Activated CD4-positive, alpha-beta T cell treated with anti-CD3 and anti-CD28 coated beads for 24 hours (primary cell): ENCODE measurements around the gene HPCAL1.

Experiments used
- DNase-seq, 2 donors: peaks; one replicate each; pipeline ENCODE4 v3.0.0-alpha.2; 2020; ENCODE audit warnings: low read depth in 2 of 2

The HPCAL1 gene

DNA sequence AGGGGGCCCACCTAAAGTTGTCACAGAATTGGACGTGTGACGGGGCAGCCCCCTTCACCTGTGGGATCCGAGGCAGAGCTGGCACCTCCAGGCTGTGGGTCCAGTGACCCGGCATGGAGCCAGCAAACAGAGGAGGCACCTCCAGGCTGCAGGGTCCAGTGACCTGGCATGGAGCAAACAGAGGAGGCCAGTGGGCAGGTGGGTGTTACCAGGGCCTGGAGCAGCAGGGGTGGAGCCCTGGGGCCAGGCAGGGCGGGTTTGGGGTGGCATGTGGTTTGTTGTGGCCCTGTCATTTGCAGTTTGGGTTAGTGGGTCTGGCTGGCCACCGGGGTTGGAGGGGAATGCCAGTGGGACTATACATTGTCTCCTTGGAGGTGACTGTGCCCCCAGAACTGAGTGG lies 68.2 kb downstream of the HPCAL1 start:
- no peak for DNase-seq

DNA sequence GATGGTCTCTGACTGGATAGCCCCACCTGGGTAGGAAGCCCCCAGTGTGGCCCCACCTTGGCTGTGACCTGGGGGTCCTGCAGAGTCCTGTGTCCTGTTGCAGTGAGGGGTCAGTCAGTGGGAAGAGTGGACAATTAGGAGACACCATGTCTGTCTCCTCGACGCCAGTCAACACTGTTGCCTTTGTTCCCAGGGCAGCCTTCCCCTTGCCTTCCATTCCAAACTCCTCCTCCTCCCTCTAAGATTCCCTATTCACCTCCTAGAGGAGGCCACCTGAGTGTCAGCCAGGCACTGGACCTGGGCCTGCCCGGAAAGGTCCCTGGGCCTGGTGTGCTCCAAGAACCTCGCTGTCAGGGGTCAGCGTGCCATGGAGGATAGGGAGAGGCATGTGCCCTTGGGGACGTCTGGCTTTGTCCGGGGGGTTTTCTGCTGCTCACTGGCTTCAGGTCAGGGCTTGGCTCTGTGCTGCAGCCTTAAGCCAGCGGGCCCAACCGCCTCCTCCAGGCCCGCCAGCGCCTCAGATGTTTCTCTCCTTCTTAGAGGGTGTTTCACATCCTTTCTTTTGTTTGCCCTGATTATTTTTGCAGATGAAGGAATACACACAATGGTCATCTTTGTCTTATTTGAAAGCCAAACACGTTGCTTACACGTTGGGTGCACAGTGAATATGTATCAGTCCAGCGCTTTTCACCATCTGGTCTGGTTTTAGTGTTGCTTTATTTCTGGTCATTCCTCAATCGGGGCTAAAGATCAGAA lies 68.9 kb downstream of the HPCAL1 start:
- no peak for DNase-seq

DNA sequence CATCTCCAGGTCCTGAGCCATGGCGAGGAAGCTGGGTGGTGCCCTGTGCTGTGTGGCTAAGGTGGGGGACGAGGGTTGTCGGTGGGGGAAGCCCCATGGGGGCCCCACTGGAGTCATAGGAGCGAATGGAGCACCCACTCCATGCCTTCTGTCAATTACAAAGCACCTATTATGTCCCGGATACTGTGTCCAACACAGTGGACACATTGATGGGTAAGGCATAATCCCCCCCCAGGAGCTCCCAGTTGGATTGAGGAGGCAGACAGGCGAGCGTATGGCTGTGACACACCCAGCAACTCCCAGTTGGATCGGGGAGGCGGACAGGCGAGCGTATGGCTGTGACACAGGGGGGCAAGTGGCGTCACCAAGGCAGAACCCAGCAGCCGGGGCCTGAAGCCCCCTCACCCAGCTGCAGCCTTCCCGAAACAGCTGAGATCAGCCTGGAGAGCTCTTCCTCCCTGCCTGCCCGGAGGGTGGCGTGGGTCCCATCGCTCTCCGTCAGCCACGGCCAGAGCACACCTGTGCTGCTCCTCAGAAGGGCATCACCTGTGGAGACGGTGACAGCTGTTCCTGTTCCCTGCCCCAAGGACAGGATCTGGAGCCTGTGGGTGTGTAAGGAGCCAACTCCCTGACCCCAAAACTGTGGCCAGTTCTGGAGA lies 69.6 kb downstream of the HPCAL1 start:
- DNase-seq: no peak

GRCh38 chr2:10372862-10373240 lies 70.1 kb downstream of the HPCAL1 start:
- DNase-seq: no peak

GRCh38 chr2:10373931-10374330 lies 71.2 kb downstream of the HPCAL1 start:
- no peak for DNase-seq

- no peak for DNase-seq
Observed at GRCh38 chr2:10374362-10374943, 71.7 kb downstream of the HPCAL1 start.

GRCh38 chr2:10375570-10376281 lies 73.0 kb downstream of the HPCAL1 start:
- DNase-seq: no peak

- no peak for DNase-seq
Observed at GRCh38 chr2:10377052-10377746, 74.5 kb downstream of the HPCAL1 start.

DNA sequence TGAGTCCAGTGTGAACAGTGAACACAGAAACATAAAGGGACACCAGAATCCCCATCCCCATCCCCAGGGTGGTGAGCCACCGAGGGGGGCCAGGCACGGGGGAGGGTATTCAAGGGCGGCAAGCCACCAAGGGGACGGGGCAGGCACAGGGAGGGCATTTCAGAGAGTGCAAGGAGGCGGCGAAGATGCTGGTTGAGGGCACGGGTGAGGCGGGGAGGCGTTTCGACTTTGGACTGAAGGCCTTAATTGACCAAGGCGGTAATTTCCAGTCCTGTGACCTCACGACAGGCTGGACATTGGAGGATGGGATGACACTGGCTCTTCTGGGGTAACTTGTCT lies 75.0 kb downstream of the HPCAL1 start:
- no peak for DNase-seq

- no peak for DNase-seq
Observed at GRCh38 chr2:10378189-10378588, 75.5 kb downstream of the HPCAL1 start.

- no peak for DNase-seq
Observed at GRCh38 chr2:10380048-10380926, 77.6 kb downstream of the HPCAL1 start.

DNA sequence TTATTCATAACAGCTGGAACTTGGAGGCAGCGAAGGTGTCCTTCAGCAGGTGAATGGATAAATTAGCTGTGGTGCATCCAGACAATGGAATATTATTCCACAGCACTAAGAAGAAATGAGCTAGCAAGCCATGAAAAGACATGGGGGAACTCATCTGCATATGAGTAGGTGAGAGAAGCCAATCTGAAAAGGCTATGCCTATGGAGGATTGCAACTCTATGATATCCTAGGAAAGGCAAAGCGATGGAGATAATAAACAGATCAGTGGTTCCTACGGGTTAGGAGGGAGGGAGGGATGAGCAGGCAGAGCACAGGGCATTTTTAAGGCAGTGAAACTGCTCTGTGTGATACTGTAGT lies 79.3 kb downstream of the HPCAL1 start:
- DNase-seq: no peak

- peak in 1 of 2 donors; percentile 6 for DNase-seq
Observed at GRCh38 chr2:10382354-10383061, 79.8 kb downstream of the HPCAL1 start.

DNA sequence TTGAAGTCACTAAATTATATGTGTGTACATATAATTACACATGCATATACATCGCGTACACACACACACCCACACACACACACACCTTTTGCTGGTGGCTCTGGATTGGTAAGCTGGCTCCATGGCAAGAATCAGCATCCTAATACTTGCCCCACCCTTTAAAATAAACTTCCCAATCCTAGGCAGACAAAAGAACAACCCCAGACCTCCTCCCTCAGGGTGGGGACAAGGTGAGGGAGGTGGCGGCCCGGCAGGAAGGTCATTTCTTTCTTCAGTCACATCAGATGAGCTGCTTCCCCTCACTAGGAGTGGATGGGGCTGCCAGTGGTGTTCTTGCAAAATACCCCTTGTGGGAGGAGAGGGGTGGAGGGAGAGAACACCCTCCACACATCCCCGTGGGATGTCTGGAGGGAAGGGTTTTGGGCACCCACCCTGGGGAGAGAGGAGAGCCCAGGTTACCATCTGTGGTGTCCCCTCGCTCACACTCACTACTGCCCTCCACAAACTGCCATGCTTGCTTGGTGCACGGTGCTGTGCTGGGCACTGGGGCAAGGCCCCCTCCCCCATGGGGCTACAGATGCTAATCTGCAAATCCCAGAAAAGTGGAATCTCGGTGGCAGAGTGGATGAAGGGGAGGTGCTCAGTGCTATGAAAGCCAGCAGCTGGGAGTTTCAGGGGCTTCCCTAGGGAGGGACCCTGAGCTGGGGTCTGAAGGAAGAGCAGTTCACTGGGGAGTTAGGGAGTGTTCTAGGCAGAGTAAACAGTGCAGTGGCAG lies 81.4 kb downstream of the HPCAL1 start:
- DNase-seq: no peak

- no peak for DNase-seq
Observed at GRCh38 chr2:10385501-10385900, 82.8 kb downstream of the HPCAL1 start.

GRCh38 chr2:10385933-10386773 lies 83.4 kb downstream of the HPCAL1 start:
- no peak for DNase-seq

DNA sequence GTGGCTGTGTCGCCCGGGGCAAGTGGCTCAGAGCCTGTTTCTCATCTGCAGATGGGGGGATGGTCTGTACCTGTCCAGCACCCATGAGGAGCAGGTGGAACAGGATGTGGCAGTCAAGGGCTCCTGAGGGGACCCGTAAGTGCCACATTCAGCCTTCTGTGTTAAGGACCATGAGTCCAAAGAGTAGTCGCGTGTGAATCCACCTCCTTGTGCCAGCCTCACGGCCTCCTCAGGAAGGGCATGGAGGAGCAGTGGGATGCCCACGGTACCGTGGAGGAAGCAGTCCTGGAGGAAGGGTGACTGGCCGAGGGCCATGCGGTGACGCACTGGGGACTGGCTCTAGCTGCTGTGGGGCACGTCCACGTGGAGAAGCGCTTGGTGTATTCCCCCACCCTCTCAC lies 84.3 kb downstream of the HPCAL1 start:
- DNase-seq: no peak

DNA sequence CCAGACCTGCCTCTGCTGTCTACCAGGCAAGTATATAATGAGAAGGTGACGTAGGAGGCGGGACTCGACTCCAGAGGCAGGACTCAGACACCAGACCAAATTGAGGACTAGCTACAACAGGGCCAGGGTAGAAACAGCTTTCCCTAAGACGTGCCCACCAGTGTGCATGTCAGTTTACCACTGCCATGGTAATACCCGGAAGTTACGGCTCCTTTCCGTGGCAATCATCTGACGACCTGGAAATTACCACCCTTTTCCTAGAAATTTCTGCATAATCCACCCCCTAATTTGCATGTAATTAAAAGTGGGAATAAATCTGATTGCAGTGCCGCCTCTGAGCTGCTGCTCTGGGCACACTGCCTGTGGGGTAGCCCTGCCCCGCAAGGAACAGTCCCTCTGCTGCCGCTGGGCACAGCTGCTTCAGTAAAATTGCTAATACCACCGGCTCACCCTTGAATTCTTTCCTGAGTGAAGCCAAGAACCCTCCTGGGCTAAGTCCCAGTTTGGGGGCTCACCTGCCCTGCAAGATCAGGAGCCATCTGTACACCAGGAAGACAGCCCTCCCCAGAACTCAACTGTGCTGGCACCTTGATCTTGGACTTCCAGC lies 86.4 kb downstream of the HPCAL1 start:
- DNase-seq: no peak
